GM21717 (cell line): ENCODE results near the gene ADGRL4.

ENCODE experiments used
- ATAC-seq: cut with Tn5 transposase; IDR thresholded peaks from one replicate; pipeline ENCODE4 v1.9.1; 2021; ENCODE audit warnings: mild to moderate bottlenecking, moderate library complexity; ENCODE audit not compliant: unreplicated experiment

ADGRL4 gene

GRCh38 chr1:78840453-78841271 lies 165.9 kb downstream of the ADGRL4 start:
- ATAC-seq, result no peak
